HepG2 (cell line): ENCODE data around the gene RABEP2. TPM values are rescaled to one million over a fixed set of nuclear protein-coding genes. Genes with fewer than 3 reads are reported as not detected.

Experiments
- ATAC-seq: fragments of 200-7000 bp; cut with Tn5 transposase; 3 replicates; pipeline ENCODE4 v1.9.1; 2020; ENCODE audit warnings: mild to moderate bottlenecking, moderate library complexity
- BruUV-seq: library from RNA; stranded (reverse); fragments of 400-500 nt; replicated peaks from 2 replicates; lab custom pipeline; 2021; lab: Mats Ljungman, UMichigan
- CTCF ChIA-PET: fragments of 300-600 bp; formaldehyde crosslinking; extraction: SDS; loops from one replicate; lab custom pipeline; 2021; ENCODE audit warnings: low total read pairs, inconsistent platforms, low intra/inter-chr PET ratio; lab: Yijun Ruan, JAX
- POLR2A ChIA-PET: fragments of 350-600 bp; sonication (Branson Sonifier 250); formaldehyde crosslinking; loops from one replicate; lab custom pipeline; 2020; ENCODE audit warnings: antibody characterized with exemption, inconsistent platforms; lab: Yijun Ruan, JAX
- DNase-seq: peaks from one replicate; pipeline ENCODE4 v3.0.0-alpha.2; 2015; ENCODE audit warnings: low spot score
- FAIRE-seq: peaks from 3 replicates; lab custom pipeline; 2011; peaks lifted over from hg19 to GRCh38; lab: Jason Lieb, UNC
- H2AFZ ChIP-seq: one replicate; pipeline ENCODE4 v1.6.1; 2011; ENCODE audit warnings: low read length, inconsistent platforms
- H3K27ac ChIP-seq: fragments of 300-600 bp; 3 replicates; pipeline ENCODE4 v1.8.0; 2011; ENCODE audit warnings: mixed run types, mild to moderate bottlenecking, mixed read lengths, low read length, inconsistent platforms; ENCODE audit not compliant: insufficient read depth; ENCODE audit errors: extremely low read length
- H3K27me3 ChIP-seq, 2 experiments: fragments of 200-600 bp in 1 of 2; 2 replicates in 1 of 2; 3 replicates in 1 of 2; pipeline versions ENCODE4 v1.6.0 to v1.8.0; 2011; ENCODE audit warnings: low read length in 2 of 2, mild to moderate bottlenecking in 2 of 2, moderate library complexity in 2 of 2, inconsistent platforms in 1 of 2; ENCODE audit not compliant: insufficient read depth in 2 of 2, control insufficient read depth in 1 of 2
- H3K36me3 ChIP-seq, 2 experiments: fragments of 200-600 bp in 1 of 2; replicated peaks in 1 of 2; 2 replicates in 1 of 2; 3 replicates in 1 of 2; pipeline versions ENCODE4 v1.5.1 to v1.8.0; 2011; ENCODE audit warnings: low read length in 2 of 2, inconsistent platforms in 1 of 2; ENCODE audit not compliant: insufficient read depth in 2 of 2, control insufficient read depth in 1 of 2
- H3K4me1 ChIP-seq: 2 replicates; pipeline ENCODE4 v1.5.1; 2012; ENCODE audit warnings: low read length, inconsistent platforms; ENCODE audit not compliant: insufficient read depth
- H3K4me2 ChIP-seq: 2 replicates; pipeline ENCODE4 v1.6.0; 2011; ENCODE audit warnings: low read depth, low read length, inconsistent platforms
- H3K4me3 ChIP-seq, 3 experiments: fragments of 200-600 bp in 1 of 3; sonication (generic), shearing (Covaris generic) in 1 of 3; replicated peaks in 1 of 3; 2 replicates each; pipeline ENCODE4 v1.5.1; 2011 to 2016; ENCODE audit warnings: low read length in 3 of 3, inconsistent platforms in 2 of 3, low read depth in 2 of 3, mild to moderate bottlenecking in 2 of 3, control low read depth in 1 of 3, mixed read lengths in 1 of 3; ENCODE audit not compliant: insufficient read depth in 1 of 3
- H3K79me2 ChIP-seq: one replicate; pipeline ENCODE4 v1.6.1; 2011; ENCODE audit warnings: low read length, inconsistent platforms; ENCODE audit not compliant: insufficient read depth
- H3K9ac ChIP-seq: 2 replicates; pipeline ENCODE4 v1.6.0; 2011; ENCODE audit warnings: mild to moderate bottlenecking, low read depth, low read length, inconsistent platforms; ENCODE audit not compliant: insufficient read depth
- H3K9me3 ChIP-seq: 2 replicates; pipeline ENCODE4 v1.5.1; 2012; ENCODE audit warnings: mild to moderate bottlenecking, low read length
- H4K20me1 ChIP-seq: 2 replicates; pipeline ENCODE4 v1.6.0; 2011; ENCODE audit warnings: inconsistent platforms, mild to moderate bottlenecking, low read length, moderate library complexity; ENCODE audit not compliant: insufficient read depth
- ERF ChIP-seq: IDR thresholded peaks from 2 replicates; pipeline ENCODE4 v1.6.1; 2018; ENCODE audit warnings: missing biosample characterization, missing genetic modification reagents
- FOXO1 ChIP-seq: sonication (generic); formaldehyde crosslinking; IDR thresholded peaks from 2 replicates; pipeline ENCODE4 v1.4.0; 2020; ENCODE audit warnings: missing genetic modification reagents
- POLR2G ChIP-seq: fragments of 200-400 bp; formaldehyde crosslinking; IDR thresholded peaks from 2 replicates; pipeline ENCODE4 v1.6.1; 2018; ENCODE audit warnings: mild to moderate bottlenecking, low read depth, low read length, moderate library complexity
- RBFOX2 ChIP-seq: fragments of 200-400 bp; formaldehyde crosslinking; IDR thresholded peaks from 2 replicates; pipeline ENCODE4 v1.6.1; 2017; ENCODE audit warnings: low read depth, mild to moderate bottlenecking, low read length
- SMARCE1 ChIP-seq: fragments of 450-650 bp; IDR thresholded peaks from 2 replicates; pipeline ENCODE4 v1.6.1; 2017; ENCODE audit warnings: borderline replicate concordance
- ZNF331 ChIP-seq: sonication (generic); formaldehyde crosslinking; IDR thresholded peaks from 2 replicates; pipeline ENCODE4 v1.4.0; 2020; ENCODE audit warnings: missing genetic modification reagents
- ZNF543 ChIP-seq: sonication (generic); formaldehyde crosslinking; IDR thresholded peaks from 2 replicates; pipeline ENCODE4 v1.4.0; 2020; ENCODE audit warnings: mild to moderate bottlenecking, missing genetic modification reagents
- ZNF563 ChIP-seq: sonication (generic); formaldehyde crosslinking; IDR thresholded peaks from 2 replicates; pipeline ENCODE4 v1.8.0; 2022; ENCODE audit warnings: mild to moderate bottlenecking, moderate library complexity, missing genetic modification reagents
- ZNF569 ChIP-seq: sonication (generic); formaldehyde crosslinking; IDR thresholded peaks from 2 replicates; pipeline ENCODE4 v1.5.0; 2020; ENCODE audit warnings: mild to moderate bottlenecking, missing genetic modification reagents, moderate library complexity, borderline replicate concordance
- ZNF598 ChIP-seq: sonication (generic); formaldehyde crosslinking; IDR thresholded peaks from 2 replicates; pipeline ENCODE4 v1.5.1; 2020; ENCODE audit warnings: mild to moderate bottlenecking, missing genetic modification reagents, borderline replicate concordance
- ZNF605 ChIP-seq: sonication (generic); formaldehyde crosslinking; IDR thresholded peaks from 2 replicates; pipeline ENCODE4 v1.8.0; 2022; ENCODE audit warnings: mild to moderate bottlenecking, missing genetic modification reagents
- WGBS: methylation state at CpG from one replicate; pipeline ENCODE4 v1.1.6; 2017; ENCODE audit warnings: low lambda C conversion rate; 5-methylcytosine and 5-hydroxymethylcytosine counted together
- in situ Hi-C: cut with HindIII; loops from 2 replicates; pipeline ENCODE4 v1.10.0; 2017; ENCODE audit warnings: low pct_unique_long_range_greater_than_20kb; ENCODE audit not compliant: extremely low pct_ligation_motif_present
- intact Hi-C: fragments of 100-400 bp; cut with micrococcal nuclease; formaldehyde crosslinking; loops from one replicate; pipeline ENCODE4 v1.10.0; 2022; ENCODE audit not compliant: unreplicated experiment
- polyA plus RNA-seq, 8 experiments: library from polyadenylated mRNA; depleted of rRNA in 3 of 8; stranded (reverse) in 7 of 8; unstranded in 1 of 8; fragments of >200 nt; fragmentation: Illumina TruSeq in 4 of 8; extraction: Trizol in 4 of 8; gene quantifications; 2 replicates each; pipeline versions ENCODE4 v1.2.1 to v1.2.3, GENCODE V29; 2011 to 2016; ENCODE audit warnings: low read depth in 4 of 8, missing spikeins in 1 of 8, mixed read lengths in 1 of 8; ENCODE audit not compliant: insufficient read depth in 1 of 8
- total RNA-seq, 5 experiments: library from RNA; depleted of rRNA; stranded (reverse); fragments of >200 nt; fragmentation: Illumina TruSeq; extraction: Trizol; gene quantifications; 2 replicates each; pipeline ENCODE4 v1.2.3, GENCODE V29; 2016; ENCODE audit warnings: low read depth in 1 of 5
- TF ChIP-seq, protein P1 (sequence below): sonication (generic); formaldehyde crosslinking; IDR thresholded peaks from 2 replicates; pipeline ENCODE4 v1.5.1; 2020; ENCODE audit warnings: missing genetic modification reagents, mild to moderate bottlenecking, borderline replicate concordance
- TF ChIP-seq, protein P2 (sequence below): sonication (generic); formaldehyde crosslinking; IDR thresholded peaks from 2 replicates; pipeline ENCODE4 v1.8.0; 2022; ENCODE audit warnings: missing genetic modification reagents, mild to moderate bottlenecking, inconsistent platforms, borderline replicate concordance

Gene RABEP2
- total and polyA plus RNA-seq, 2 of the 13 experiments (the other 11 are each of a cell fraction or from before 2014, with no cell fraction given): 10.8 to 18.4 TPM

DNA sequence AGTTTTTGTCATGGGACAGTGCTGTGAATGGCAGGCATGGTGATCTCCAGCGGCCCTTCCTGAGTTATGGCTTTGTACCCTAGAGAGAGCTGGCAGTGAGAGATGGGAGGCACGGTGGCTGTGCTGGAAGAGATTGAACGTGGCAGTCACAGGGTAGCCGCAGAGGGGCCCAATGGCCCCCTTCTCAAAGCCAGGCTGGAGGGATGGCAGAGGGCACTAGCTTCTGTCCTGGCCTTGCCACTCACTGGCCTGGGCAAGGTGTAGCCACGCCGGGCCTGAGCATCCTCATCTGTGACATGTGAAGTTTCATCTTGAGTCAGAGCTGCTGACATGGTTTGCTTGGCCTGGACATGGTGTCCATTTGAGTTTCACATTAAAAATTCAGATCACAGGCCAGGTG lies 50.6 kb downstream of the RABEP2 start:
- Histone ChIP-seq H3K9me3 (no peaks in the 10 kb centered on the region), H3K79me2 (no peaks in the 10 kb centered on the region), H3K9ac (no peak overlapping the region), H3K27me3 (no peaks in the 10 kb centered on the region), H3K27ac (no peak overlapping the region), H2AFZ (no peak overlapping the region), H3K4me3 (no peak overlapping the region), H4K20me1 (no peaks in the 10 kb centered on the region), H3K4me1 (no peaks in the 10 kb centered on the region), H3K36me3 (peaks cover 38 to 51% of the 10 kb centered on the region in 2 experiments), H3K4me2 (no peak overlapping the region)
- intact Hi-C loops: no loop called here
- WGBS: 100% methylated on average over 4 of the region's 6 CpGs
- no peak for DNase-seq
- no peak for FAIRE-seq
- BruUV-seq: no TSS peak
- TF ChIP-seq FOXO1 (no peak), ZNF598 (CRISPR knock-in tag) (no peak), POLR2G (0 out of 2 replicates have a peak, but pooled peaks have one; percentile 29), RBFOX2 (0 out of 2 replicates have a peak, but pooled peaks have one; percentile 6), ZNF543 (CRISPR knock-in tag) (no peak), SMARCE1 (no peak), ZNF569 (CRISPR knock-in tag) (no peak), ZNF331 (no peak), ZNF563 (CRISPR knock-in tag) (no peak), ERF (CRISPR knock-in tag) (no peak), ZNF605 (CRISPR knock-in tag) (no peak)
- TF ChIP-seq, protein P1, sequence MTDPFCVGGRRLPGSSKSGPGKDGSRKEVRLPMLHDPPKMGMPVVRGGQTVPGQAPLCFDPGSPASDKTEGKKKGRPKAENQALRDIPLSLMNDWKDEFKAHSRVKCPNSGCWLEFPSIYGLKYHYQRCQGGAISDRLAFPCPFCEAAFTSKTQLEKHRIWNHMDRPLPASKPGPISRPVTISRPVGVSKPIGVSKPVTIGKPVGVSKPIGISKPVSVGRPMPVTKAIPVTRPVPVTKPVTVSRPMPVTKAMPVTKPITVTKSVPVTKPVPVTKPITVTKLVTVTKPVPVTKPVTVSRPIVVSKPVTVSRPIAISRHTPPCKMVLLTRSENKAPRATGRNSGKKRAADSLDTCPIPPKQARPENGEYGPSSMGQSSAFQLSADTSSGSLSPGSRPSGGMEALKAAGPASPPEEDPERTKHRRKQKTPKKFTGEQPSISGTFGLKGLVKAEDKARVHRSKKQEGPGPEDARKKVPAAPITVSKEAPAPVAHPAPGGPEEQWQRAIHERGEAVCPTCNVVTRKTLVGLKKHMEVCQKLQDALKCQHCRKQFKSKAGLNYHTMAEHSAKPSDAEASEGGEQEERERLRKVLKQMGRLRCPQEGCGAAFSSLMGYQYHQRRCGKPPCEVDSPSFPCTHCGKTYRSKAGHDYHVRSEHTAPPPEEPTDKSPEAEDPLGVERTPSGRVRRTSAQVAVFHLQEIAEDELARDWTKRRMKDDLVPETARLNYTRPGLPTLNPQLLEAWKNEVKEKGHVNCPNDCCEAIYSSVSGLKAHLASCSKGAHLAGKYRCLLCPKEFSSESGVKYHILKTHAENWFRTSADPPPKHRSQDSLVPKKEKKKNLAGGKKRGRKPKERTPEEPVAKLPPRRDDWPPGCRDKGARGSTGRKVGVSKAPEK (CRISPR knock-in tag): no peak
- TF ChIP-seq, protein P2, sequence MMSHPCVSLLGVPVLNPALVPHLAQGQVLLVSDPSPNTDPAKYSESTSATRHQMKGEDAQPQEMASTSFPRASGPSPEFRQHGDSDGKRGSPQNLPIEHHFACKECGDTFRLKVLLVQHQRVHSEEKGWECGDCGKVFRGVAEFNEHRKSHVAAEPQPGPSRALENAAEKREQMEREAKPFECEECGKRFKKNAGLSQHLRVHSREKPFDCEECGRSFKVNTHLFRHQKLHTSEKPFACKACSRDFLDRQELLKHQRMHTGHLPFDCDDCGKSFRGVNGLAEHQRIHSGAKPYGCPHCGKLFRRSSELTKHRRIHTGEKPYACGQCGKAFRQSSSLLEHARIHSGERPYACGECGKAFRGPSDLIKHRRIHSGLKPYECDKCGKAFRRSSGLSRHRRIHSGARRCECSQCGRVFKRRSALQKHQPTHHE: no peak
- ChIA-PET POLR2A (interaction anchor here (1.1 to 3.2 kb wide), 3 partner anchors 9 to 51 kb away, joined by 4 to 15 read pairs (median 5); no protein-coding TSS in a partner anchor), CTCF (interaction anchor here (2.9 kb wide), 1 partner anchor 71 kb away, joined by 32 read pairs; no protein-coding TSS in a partner anchor)
- no peak for ATAC-seq
- in situ Hi-C loops: no loop called here
